Measurements from ENCODE around the gene ZYG11B. TPM values are rescaled to one million over a fixed set of nuclear protein-coding genes. Genes with fewer than 3 reads are reported as not detected.
"Not testable (repeated sequence)": the region's sequence is repeated elsewhere in the genome, so short reads cannot be mapped to it uniquely, and the experiment has no call there.

ZYG11B gene
- 14.7 and 19.1 TPM in 2 replicates for polyA plus RNA-seq (2014; cell fraction: cytosol; rRNA removed)
- polyA plus RNA-seq (2014; cell fraction: nucleus; rRNA removed), result 6.4 and 6.6 TPM in 2 replicates

DNA sequence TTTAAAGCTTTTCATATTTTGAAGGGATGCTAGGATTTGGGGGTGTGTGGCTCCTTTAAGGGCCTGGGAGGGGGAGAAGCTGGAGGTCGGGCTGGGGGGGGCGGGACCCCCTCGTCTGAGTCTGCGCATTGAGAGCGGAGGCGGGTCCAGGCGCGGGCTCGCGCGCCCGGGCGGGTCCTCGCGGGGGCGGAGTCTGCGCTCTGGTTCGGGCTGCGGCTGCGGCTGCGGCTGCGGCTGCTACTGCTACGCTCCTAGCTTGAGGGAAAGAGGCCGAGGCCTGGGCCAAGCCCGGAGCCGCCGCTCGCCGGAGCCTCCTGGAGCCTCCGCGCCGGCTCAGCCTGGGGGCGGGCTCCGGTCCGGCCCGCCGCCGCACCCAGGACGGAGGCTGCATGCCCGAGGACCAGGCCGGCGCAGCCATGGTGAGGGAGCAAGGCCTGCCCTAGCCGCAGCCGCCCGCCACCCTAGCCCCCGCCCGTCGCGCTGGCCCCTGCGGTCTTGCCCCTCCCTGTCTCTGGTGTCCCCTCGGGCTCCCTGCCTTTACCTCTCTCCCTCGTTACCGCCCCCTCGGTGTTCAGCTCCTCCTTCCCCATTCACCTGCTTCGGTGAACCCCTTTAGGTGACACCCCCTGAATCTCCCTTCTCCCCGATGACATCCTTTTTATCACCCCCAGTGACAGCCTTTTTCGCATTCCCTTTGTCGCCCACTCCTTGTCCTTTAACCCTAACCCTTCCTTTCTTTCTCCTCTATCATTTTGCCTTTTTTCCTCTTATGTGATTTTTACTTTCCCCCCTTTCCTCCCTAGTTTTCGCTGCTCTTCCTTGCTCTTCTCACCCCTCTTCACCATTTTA is at the start of gene ZYG11B:
Gene ZYG11B (plus strand): TSS at position 189 of the 849 bp plus-strand sequence. CDS start 201 bp downstream, at position 390.
- peak; percentile 78 for DNase-seq (ENCODE audit: low spot score)

DNA sequence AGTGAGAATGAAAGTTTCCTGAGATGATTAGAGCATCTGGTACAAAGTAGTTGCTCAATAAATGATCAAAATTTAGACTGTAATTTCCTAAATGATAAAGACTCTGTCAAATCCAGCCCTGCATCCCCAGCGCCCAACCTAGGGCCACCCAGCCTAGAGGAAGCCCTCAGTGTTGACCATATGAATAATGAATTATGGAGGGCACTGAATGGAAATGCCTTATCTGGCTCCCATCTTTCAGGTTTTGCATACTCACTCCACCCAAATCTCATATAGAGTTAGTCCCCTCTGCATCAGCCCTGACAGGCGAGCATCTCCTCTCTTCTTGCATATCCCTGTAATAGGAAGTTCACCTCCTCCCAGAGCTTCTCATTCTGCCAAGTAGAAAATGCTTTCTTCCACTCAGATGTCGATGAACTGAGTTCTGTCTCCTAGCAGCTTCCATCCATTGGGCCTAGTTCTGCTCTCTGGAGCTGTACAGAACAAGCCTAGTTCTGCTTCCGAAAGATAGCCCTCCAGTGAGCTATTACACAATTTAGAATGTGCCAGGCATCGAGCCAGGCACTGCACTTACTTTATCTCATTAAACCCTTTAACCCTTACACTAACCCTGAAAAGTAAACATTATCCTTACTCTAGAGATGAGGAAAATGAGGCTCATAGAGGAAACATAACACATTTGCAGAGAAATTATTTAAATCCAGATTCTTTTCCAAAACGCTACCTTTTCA is 49.0 kb upstream of the ZYG11B start:
- DNase-seq (ENCODE audit: low spot score), result no peak

GRCh38 chr1:52679048-52679447 is 47.2 kb upstream of the ZYG11B start:
- DNase-seq (ENCODE audit: low spot score), result no peak

GRCh38 chr1:52679498-52679897 is 46.8 kb upstream of the ZYG11B start:
- DNase-seq (ENCODE audit: low spot score), result no peak

DNA sequence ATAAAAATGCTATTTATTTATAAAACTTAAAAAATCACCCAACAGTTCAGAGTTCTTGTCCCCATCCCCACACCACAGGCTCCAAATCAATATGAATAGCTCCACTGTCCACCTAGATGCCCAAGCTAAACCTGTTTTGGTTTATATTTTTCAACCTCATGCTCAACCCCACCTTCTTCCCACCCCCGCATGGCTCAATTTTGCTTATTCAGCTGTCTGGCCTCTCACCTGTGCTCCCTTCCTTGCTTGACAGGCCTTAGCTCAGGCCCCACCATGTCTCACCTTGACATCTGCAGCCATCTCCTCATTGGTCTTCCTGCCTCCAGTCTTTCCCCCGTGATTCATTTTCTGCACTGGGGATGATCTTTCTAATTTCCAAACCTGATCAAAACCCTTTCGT is 45.9 kb upstream of the ZYG11B start:
- DNase-seq (ENCODE audit: low spot score), result no peak

- DNase-seq (ENCODE audit: low spot score), result no peak
Observed at GRCh38 chr1:52681136-52681535, 45.1 kb upstream of the ZYG11B start.

GRCh38 chr1:52683367-52683940 is 42.8 kb upstream of the ZYG11B start:
- no peak for DNase-seq (ENCODE audit: low spot score)

- no peak for DNase-seq (ENCODE audit: low spot score)
Observed at GRCh38 chr1:52684545-52684944, 41.7 kb upstream of the ZYG11B start.

DNA sequence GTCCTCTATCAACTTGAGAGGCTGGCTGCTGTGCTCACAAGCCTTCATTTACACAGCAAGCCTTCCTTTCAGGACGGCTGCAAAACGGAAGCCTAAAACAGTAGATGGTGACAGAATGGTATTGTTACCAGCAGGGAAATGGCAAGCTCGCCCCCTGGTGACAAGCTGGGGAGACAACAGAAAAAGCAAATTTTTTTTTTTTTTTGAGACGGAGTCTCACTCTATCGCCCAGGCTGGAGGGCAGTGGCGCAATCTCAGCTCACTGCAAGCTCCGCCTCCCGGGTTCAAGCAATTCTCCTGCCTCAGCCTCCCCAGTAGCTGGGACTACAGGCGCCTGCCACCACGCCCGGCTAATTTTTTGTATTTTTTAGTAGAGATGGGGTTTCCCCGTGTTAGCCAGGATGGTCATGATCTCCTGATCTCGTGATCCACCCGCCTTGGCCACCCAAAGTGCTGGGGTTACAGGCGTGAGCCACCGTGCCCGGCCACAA is 39.9 kb upstream of the ZYG11B start:
- peak; percentile 61 for DNase-seq (ENCODE audit: low spot score)

GRCh38 chr1:52686830-52687229 is 39.4 kb upstream of the ZYG11B start:
- no peak for DNase-seq (ENCODE audit: low spot score)

DNA sequence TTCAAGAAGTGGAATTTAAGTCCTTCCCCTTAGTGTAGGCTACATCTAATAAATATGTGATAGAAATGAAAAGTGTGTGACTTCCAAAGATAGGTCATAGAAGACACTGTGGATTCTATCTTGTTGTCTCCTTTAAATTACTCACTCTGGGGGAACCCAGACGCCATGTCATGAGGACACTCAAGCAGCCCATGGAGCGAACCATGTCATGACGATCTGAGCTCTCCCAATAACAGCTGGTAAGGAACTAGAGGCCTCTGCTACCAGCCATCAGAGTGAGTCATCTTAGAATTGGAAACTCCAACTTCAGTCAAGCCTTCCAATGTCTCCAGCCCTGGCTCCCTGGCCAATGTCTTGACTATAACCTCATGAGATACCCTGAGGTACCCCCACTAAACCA is 34.4 kb upstream of the ZYG11B start:
- no peak for DNase-seq (ENCODE audit: low spot score)

- DNase-seq (ENCODE audit: low spot score), result no peak
Observed at GRCh38 chr1:52692697-52693096, 33.6 kb upstream of the ZYG11B start.

- not testable (repeated sequence) for DNase-seq (ENCODE audit: low spot score)
Observed at GRCh38 chr1:52693351-52693750, 32.9 kb upstream of the ZYG11B start.

GRCh38 chr1:52693843-52694242 is 32.4 kb upstream of the ZYG11B start:
- no peak for DNase-seq (ENCODE audit: low spot score)

- no peak for DNase-seq (ENCODE audit: low spot score)
Observed at GRCh38 chr1:52695627-52696026, 30.6 kb upstream of the ZYG11B start.

DNA sequence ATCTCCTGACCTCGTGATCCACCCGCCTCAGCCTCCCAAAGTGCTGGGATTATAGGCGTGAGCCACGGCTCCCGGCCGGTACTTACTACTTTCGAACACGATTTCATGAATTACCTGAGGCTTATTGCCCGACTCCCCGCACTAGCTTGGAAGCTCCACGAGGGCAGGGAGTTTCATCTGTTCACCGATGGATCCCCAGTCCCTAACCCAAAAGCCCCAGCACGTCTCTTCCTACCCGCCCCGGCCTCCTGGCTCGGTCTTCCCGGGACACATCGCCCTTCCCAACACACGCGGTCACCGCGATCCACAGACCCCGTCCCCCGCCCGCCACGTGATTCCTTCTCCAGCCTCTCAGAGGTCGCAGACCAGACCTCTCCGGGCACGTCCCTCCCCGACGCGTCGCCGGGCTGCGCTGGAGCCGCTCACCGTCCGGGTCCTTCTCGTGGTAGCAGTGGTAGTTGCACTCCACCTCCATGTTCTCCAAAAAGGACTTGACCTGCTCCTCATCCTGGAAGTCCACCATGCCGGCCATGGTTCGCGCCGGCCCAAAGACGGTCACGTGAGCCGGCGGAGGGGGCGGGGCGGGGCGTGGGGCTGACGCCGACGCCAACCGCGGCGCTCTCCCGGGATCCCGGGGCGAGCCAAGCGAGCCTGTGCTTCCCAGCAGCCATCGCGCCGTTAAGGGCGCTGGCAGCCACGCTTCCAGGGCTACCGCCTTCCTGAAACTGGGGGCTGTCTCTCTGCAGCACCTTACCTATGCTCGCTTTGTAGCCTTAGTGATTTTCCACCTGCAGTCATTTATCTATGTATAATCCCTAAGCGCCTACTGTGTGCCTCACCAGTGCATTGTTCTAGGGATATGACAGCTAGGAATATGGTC is 28.2 kb upstream of the ZYG11B start, which contains the start of gene COA7:
Gene COA7 (minus strand): TSS at position 553 of the 880 bp plus-strand sequence. CDS start 21 bp downstream, at position 532.
- peak; percentile 82 for DNase-seq (ENCODE audit: low spot score)

- DNase-seq (ENCODE audit: low spot score), result peak; percentile 94
Observed at GRCh38 chr1:52702886-52703787, 23.1 kb upstream of the ZYG11B start.

GRCh38 chr1:52706136-52706670 is 20.1 kb upstream of the ZYG11B start:
- DNase-seq (ENCODE audit: low spot score), result no peak

Measured in SK-N-DZ (cell line).